Pancreas (tissue), 10 donors: ENCODE data around the gene SHQ1. TPM values are rescaled to one million over a fixed set of nuclear protein-coding genes. Genes with fewer than 3 reads are reported as not detected.

Source experiments
- ATAC-seq, 4 donors: fragments of 200-7000 bp; cut with Tn5 transposase; one replicate each; pipeline versions ENCODE4 v1.8.0 to v1.9.1; 2020; ENCODE audit warnings: mild to moderate bottlenecking in 4 of 4, moderate library complexity in 4 of 4
- DNase-seq, 6 donors: peaks; one replicate each; pipeline ENCODE4 v3.0.0-alpha.2; 2020
- FAIRE-seq: peaks from 2 replicates; lab custom pipeline; 2012; peaks lifted over from hg19 to GRCh38; lab: Jason Lieb, UNC
- H3K27ac ChIP-seq, 4 donors: fragments of 200-600 bp; sonication (generic); 1 replicate in 3 of 4; 2 replicates in 1 of 4; pipeline versions ENCODE4 v1.5.0 to v1.8.0; 2020
- H3K27me3 ChIP-seq, 4 donors: fragments of 200-600 bp; one replicate each; pipeline ENCODE4 v1.8.0; 2021
- H3K36me3 ChIP-seq, 3 donors: fragments of 200-600 bp; sonication (generic) in 1 of 3; one replicate each; pipeline versions ENCODE4 v1.5.0 to v1.8.0; 2020 to 2021
- H3K4me1 ChIP-seq, 3 donors: fragments of 200-600 bp; one replicate each; pipeline ENCODE4 v1.8.0; 2021
- H3K4me3 ChIP-seq, 4 donors: fragments of 200-600 bp; sonication (generic) in 2 of 4; one replicate each; pipeline versions ENCODE4 v1.5.0 to v1.8.0; 2020 to 2021
- H3K9me3 ChIP-seq, 4 donors: fragments of 200-600 bp; one replicate each; pipeline ENCODE4 v1.8.0; 2021
- WGBS, 2 donors: extraction: QIAGEN DNeasy Blood & Tissue Kit; methylation state at CpG; one replicate each; pipeline ENCODE4 v1.1.7; 2013; 5-methylcytosine and 5-hydroxymethylcytosine counted together
- intact Hi-C, 3 donors: fragments of 100-400 bp; cut with DNase I; formaldehyde crosslinking; loops; one replicate each; pipeline versions ENCODE4 v1.11.1 to v1.14.2; 2022
- polyA plus RNA-seq, 2 donors: library from polyadenylated mRNA; stranded (reverse); fragments of 200-250 nt; gene quantifications; one replicate each; pipeline ENCODE4 v1.2.3, GENCODE V29; 2013
- total RNA-seq, 6 donors: library from RNA; stranded (reverse); fragmentation: NEBNext Ultra II Directional in 4 of 6; extraction: Animal tissue kit (Norgen Biotek cat#: 25700) in 4 of 6; gene quantifications; one replicate each; pipeline versions ENCODE4 v1.2.1 to v1.2.4, GENCODE V29; 2021 to 2023
- TF ChIP-seq, protein P1 (sequence below), 4 donors: fragments of 200-600 bp; sonication (generic) in 3 of 4; IDR thresholded peaks; one replicate each; pipeline versions ENCODE4 v1.5.0 to v1.8.0; 2021; ENCODE audit warnings: antibody characterized with exemption in 4 of 4
- donor health status: healthy with polysubstance abuse.
- donor health status: DM: no; HTN: no; CAD: no; lungs with moderate emphysema.
- donor health status: DM: no; HTN: no; CAD: no.
- donor health status: control.
- donor health status: control.
- donor health status: Bipolar disorder and iron deficiency.
- donor health status: DM: yes; HTN: yes; CAD: no.
- donor health status: DM: no; HTN: no; CAD: no.
- donor health status: DM: no; HTN: no; CAD: no.
- donor health status: DM: yes; HTN: yes; CAD: no.

Gene SHQ1
- total and polyA plus RNA-seq, 8 donors, result 4.1 to 13.4 (median 7.9) TPM

DNA sequence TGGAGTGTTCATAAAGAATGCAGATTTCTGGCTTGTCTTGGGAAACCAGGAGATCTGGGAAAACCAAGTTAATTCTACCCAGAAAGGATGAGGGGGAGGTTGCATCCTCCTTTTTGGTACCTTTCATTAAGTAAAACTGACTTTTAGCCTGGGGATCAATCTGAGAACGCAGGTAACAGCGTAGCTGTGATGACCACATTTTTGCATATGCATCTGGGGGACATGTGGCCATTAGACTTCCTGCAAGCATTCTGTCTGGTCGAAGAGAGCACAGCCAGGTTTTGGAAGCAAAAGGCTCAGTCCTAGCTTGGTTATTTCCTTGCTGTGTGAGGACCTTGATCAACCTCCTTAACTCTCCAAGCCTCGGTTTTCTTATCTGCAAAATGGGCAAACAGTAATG is 145.2 kb downstream of the SHQ1 start:
- intact Hi-C loops, result no loop called here
- Histone ChIP-seq H3K27ac (no peak overlapping the region), H3K27me3 (no peaks in the 10 kb centered on the region), H3K36me3 (no peaks in the 10 kb centered on the region), H3K4me1 (no peaks in the 10 kb centered on the region), H3K9me3 (no peaks in the 10 kb centered on the region), H3K4me3 (no peak overlapping the region)
- TF ChIP-seq, protein P1, sequence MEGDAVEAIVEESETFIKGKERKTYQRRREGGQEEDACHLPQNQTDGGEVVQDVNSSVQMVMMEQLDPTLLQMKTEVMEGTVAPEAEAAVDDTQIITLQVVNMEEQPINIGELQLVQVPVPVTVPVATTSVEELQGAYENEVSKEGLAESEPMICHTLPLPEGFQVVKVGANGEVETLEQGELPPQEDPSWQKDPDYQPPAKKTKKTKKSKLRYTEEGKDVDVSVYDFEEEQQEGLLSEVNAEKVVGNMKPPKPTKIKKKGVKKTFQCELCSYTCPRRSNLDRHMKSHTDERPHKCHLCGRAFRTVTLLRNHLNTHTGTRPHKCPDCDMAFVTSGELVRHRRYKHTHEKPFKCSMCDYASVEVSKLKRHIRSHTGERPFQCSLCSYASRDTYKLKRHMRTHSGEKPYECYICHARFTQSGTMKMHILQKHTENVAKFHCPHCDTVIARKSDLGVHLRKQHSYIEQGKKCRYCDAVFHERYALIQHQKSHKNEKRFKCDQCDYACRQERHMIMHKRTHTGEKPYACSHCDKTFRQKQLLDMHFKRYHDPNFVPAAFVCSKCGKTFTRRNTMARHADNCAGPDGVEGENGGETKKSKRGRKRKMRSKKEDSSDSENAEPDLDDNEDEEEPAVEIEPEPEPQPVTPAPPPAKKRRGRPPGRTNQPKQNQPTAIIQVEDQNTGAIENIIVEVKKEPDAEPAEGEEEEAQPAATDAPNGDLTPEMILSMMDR (IDR thresholded peaks at IDR 0.05), result no peak
- ATAC-seq (no peak), FAIRE-seq (no peak), DNase-seq (no peak)
- 88 to 89% methylated on average over 4 of the region's 4 CpGs for WGBS, 2 donors

DNA sequence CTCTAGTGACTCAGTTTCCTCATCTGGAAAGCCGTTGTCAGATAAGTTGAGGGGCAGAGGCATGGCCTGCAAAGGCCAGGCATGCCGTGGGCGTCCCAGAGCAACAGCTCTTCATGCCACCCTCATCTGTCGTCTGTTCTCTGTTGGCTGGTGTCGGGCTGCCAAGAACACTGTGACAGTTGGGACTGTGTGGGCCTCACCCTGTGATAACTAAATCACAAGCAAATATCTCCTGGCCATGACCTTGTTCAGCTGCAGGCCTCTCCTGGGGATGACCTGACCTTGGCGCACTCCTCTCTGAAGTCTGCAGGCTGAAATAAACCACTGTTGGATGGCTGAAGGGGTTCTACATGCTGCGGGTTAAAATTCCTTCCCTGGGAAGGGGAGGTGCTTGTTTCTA is 145.9 kb downstream of the SHQ1 start:
- intact Hi-C loops, result no loop called here

DNA sequence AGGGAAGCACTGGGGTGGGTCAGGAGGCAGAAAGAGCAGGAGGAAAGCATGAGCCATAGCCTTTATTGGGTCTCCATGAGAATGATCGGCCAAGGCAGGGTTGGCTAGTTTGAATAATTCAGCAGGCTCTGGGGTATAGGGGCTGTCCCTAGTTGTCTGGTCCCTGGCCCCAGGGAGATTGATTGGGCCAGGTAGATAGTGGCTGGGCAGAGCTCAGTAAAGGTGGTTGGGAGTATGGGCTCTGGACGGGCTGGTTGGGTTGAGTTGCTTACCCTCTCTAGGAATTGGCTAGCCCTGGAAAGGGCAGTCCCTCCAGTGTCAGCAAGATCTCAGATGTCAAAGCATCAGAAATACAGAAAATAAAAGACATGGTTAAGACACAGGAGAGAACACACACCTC is 148.1 kb downstream of the SHQ1 start:
- intact Hi-C loops, result no loop called here
- Histone ChIP-seq H3K4me3 (no peak overlapping the region), H3K27me3 (no peaks in the 10 kb centered on the region), H3K4me1 (no peaks in the 10 kb centered on the region), H3K9me3 (no peaks in the 10 kb centered on the region), H3K36me3 (no peaks in the 10 kb centered on the region), H3K27ac (no peak overlapping the region)
- DNase-seq, result no peak
- TF ChIP-seq, protein P1 (IDR thresholded peaks at IDR 0.05), result no peak
- WGBS, 2 donors, result 85 to 87% methylated on average over 2 of the region's 2 CpGs
- no peak for FAIRE-seq
- ATAC-seq, result no peak

More for the DNA sequence above, 145.9 kb downstream of the SHQ1 start:
- Histone ChIP-seq H3K9me3 (no peaks in the 10 kb centered on the region), H3K4me1 (no peaks in the 10 kb centered on the region), H3K36me3 (no peaks in the 10 kb centered on the region), H3K27ac (no peak overlapping the region), H3K4me3 (no peak overlapping the region), H3K27me3 (no peaks in the 10 kb centered on the region)
- 70 to 72% methylated on average over 7 of the region's 7 CpGs for WGBS, 2 donors
- no peak for ATAC-seq
- no peak for FAIRE-seq
- TF ChIP-seq, protein P1 (IDR thresholded peaks at IDR 0.05), result no peak
- no peak for DNase-seq

DNA sequence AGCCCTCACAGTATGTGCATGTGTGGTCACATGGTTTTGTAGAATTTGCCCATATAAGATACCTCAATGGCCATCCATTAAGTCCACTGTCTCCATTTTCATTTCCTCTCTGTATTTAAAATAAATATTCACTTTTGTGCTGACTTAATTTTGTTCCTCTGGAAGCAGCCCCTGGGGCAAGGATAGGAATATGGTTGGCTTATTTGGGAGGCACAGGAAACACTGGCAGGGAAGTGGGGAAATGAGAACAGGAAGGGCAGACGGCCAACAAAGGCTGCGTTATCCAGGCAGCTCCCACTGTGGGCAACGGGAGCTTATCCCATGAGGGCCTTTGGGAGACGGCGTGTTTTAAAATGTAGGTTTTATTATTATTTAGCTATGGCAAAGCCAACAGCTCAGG is 148.6 kb downstream of the SHQ1 start:
- WGBS, 2 donors, result 71 to 73% methylated on average over 5 of the region's 5 CpGs
- Histone ChIP-seq H3K27me3 (no peaks in the 10 kb centered on the region), H3K4me1 (no peaks in the 10 kb centered on the region), H3K27ac (no peak overlapping the region), H3K36me3 (no peaks in the 10 kb centered on the region), H3K9me3 (no peaks in the 10 kb centered on the region), H3K4me3 (no peak overlapping the region)
- intact Hi-C loops, result no loop called here
- DNase-seq (no peak), ATAC-seq (no peak), FAIRE-seq (no peak)
- TF ChIP-seq, protein P1 (IDR thresholded peaks at IDR 0.05), result no peak

Other genes starting within 250 kb of the SHQ1 start
- gene GXYLT2, start 39.6 kb upstream of the SHQ1 start, total RNA-seq, result 1 to 10 TPM; 2.4 to 7.5 (median 4.2) TPM
- under 1 TPM; 0.19 to 0.87 TPM for gene GXYLT2, start 39.6 kb upstream of the SHQ1 start, polyA plus RNA-seq
- gene PPP4R2, start 148.4 kb upstream of the SHQ1 start, total RNA-seq, result 10 to 100 TPM; 18.3 to 45.6 (median 24.4) TPM
- 10 to 100 TPM in 1 of 2 donors, 1 to 10 TPM in 1; 8.2 to 13.7 TPM for gene PPP4R2, start 148.4 kb upstream of the SHQ1 start, polyA plus RNA-seq
- 1 to 10 TPM in 5 of 6 donors, under 1 TPM in 1; 0.79 to 2.9 (median 1.6) TPM for gene EBLN2, start 213.2 kb upstream of the SHQ1 start, total RNA-seq
- gene EBLN2, start 213.2 kb upstream of the SHQ1 start, polyA plus RNA-seq, result 1 to 10 TPM in 1 of 2 donors, under 1 TPM in 1; 0.95 to 1.2 TPM